Adrenal gland (tissue), 5 donors: ENCODE data around the gene MOCS2.

Source experiments
- CTCF ChIP-seq, 6 experiments: fragments of 450-650 bp in 4 of 6; fragments of 200-600 bp in 2 of 6; sonication (generic) in 1 of 6; IDR thresholded peaks; 1 replicate in 5 of 6; 2 replicates in 1 of 6; pipeline versions ENCODE4 v1.5.1 to v1.8.0; 2016 to 2021; ENCODE audit warnings: antibody characterized with exemption in 6 of 6, mild to moderate bottlenecking in 2 of 6, moderate library complexity in 1 of 6
- POLR2A ChIP-seq, 2 donors: fragments of 450-650 bp; IDR thresholded peaks; one replicate each; pipeline ENCODE4 v1.6.1; 2017; ENCODE audit warnings: antibody characterized with exemption in 2 of 2, mild to moderate bottlenecking in 2 of 2, moderate library complexity in 1 of 2
- donor health status: DM: no; HTN: no; CAD: no.

GRCh38 chr5:53048248-53048647, 61.3 kb downstream of the MOCS2 start:
- TF ChIP-seq CTCF (IDR thresholded peaks at IDR 0.05) (no peak), POLR2A (IDR thresholded peaks at IDR 0.05) (no peak)
